SK-N-SH (cell line): ENCODE measurements around the gene ENTPD1. TPM values are rescaled to one million over a fixed set of nuclear protein-coding genes. Genes with fewer than 3 reads are reported as not detected.
"Not testable (repeated sequence)": the region's sequence is repeated elsewhere in the genome, so short reads cannot be mapped to it uniquely, and the experiment has no call there.

ENCODE experiments used
- CTCF ChIA-PET: fragments of 300-600, 350-600 bp; formaldehyde crosslinking; extraction: SDS; loops from one replicate; lab custom pipeline; 2021; lab: Yijun Ruan, JAX
- POLR2A ChIA-PET: fragments of 350-600 bp; sonication (Branson Sonifier 250); formaldehyde crosslinking; extraction: SDS; loops from one replicate; lab custom pipeline; 2020; ENCODE audit warnings: antibody characterized with exemption, inconsistent platforms; lab: Yijun Ruan, JAX
- DNase-seq: peaks from one replicate; pipeline ENCODE4 v3.0.0; 2012
- H2AFZ ChIP-seq: fragments of 200-600 bp; sonication (generic); 2 replicates; pipeline ENCODE4 v1.8.1; 2016; ENCODE audit warnings: antibody characterized with exemption, mild to moderate bottlenecking, low read depth
- H3F3A ChIP-seq: fragments of 200-600 bp; sonication (generic); replicated peaks from 2 replicates; pipeline ENCODE3; 2016; ENCODE audit warnings: antibody characterized with exemption, mild to moderate bottlenecking; ENCODE audit not compliant: insufficient read depth
- H3K27ac ChIP-seq, 2 experiments: fragments of 200-500 bp in 1 of 2; fragments of 200-600 bp in 1 of 2; sonication (Bioruptor generic) in 1 of 2; sonication (generic), shearing (Covaris generic) in 1 of 2; 2 replicates each; pipeline versions ENCODE4 v1.5.1 to v1.6.1; 2014 to 2016; ENCODE audit warnings: low read depth in 2 of 2, inconsistent platforms in 1 of 2, low read length in 1 of 2, mild to moderate bottlenecking in 1 of 2, mixed read lengths in 1 of 2
- H3K27me3 ChIP-seq: fragments of 200-600 bp; sonication (generic), shearing (Covaris generic); 2 replicates; pipeline ENCODE4 v1.6.1; 2016; ENCODE audit warnings: mixed run types; ENCODE audit not compliant: insufficient read depth
- H3K36me3 ChIP-seq, 2 experiments: fragments of 200-500 bp in 1 of 2; fragments of 200-600 bp in 1 of 2; sonication (Bioruptor generic) in 1 of 2; sonication (generic) in 1 of 2; replicated peaks in 1 of 2; 2 replicates each; pipeline versions ENCODE3 to v1.5.1; 2014 to 2016; ENCODE audit warnings: low read length in 1 of 2, mild to moderate bottlenecking in 1 of 2; ENCODE audit not compliant: insufficient read depth in 2 of 2, control insufficient read depth in 1 of 2
- H3K4me1 ChIP-seq, 2 experiments: fragments of 200-500 bp in 1 of 2; fragments of 200-600 bp in 1 of 2; sonication (Bioruptor generic) in 1 of 2; sonication (generic), shearing (Covaris generic) in 1 of 2; 2 replicates each; pipeline versions ENCODE4 v1.5.1 to v1.6.1; 2014 to 2016; ENCODE audit warnings: low read depth in 1 of 2, low read length in 1 of 2, mixed run types in 1 of 2; ENCODE audit not compliant: insufficient read depth in 2 of 2, control insufficient read depth in 1 of 2
- H3K4me2 ChIP-seq: fragments of 200-600 bp; sonication (generic), shearing (Covaris generic); 2 replicates; pipeline ENCODE4 v1.6.1; 2017; ENCODE audit warnings: mixed run types
- H3K4me3 ChIP-seq, 2 experiments: fragments of 200-500 bp in 1 of 2; fragments of 200-600 bp in 1 of 2; sonication (Bioruptor generic) in 1 of 2; sonication (generic), shearing (Covaris generic) in 1 of 2; 2 replicates each; pipeline versions ENCODE4 v1.5.1 to v1.8.1; 2014 to 2016; ENCODE audit warnings: low read depth in 2 of 2, inconsistent platforms in 1 of 2, low read length in 1 of 2, mild to moderate bottlenecking in 1 of 2, mixed read lengths in 1 of 2, moderate library complexity in 1 of 2
- H3K79me2 ChIP-seq: fragments of 200-600 bp; sonication (generic); 2 replicates; pipeline ENCODE4 v1.8.1; 2017; ENCODE audit warnings: mild to moderate bottlenecking; ENCODE audit not compliant: insufficient read depth
- H3K9ac ChIP-seq: fragments of 200-600 bp; sonication (generic); 2 replicates; pipeline ENCODE4 v1.6.1; 2017; ENCODE audit warnings: mixed run types
- H3K9me2 ChIP-seq: fragments of 200-600 bp; sonication (generic); 2 replicates; pipeline ENCODE4 v1.6.1; 2017; ENCODE audit warnings: mixed run types
- H3K9me3 ChIP-seq: fragments of 200-600 bp; sonication (generic); 2 replicates; pipeline ENCODE4 v1.6.1; 2017; ENCODE audit warnings: mixed run types, mild to moderate bottlenecking, moderate library complexity
- H4K20me1 ChIP-seq: fragments of 200-600 bp; sonication (generic); 2 replicates; pipeline ENCODE4 v1.6.1; 2017; ENCODE audit warnings: mild to moderate bottlenecking, mixed run types; ENCODE audit not compliant: insufficient read depth
- FOXM1 ChIP-seq: IDR thresholded peaks from 2 replicates; pipeline ENCODE4 v1.4.0; 2012; ENCODE audit warnings: low read depth, mild to moderate bottlenecking
- SMC3 ChIP-seq: IDR thresholded peaks from 2 replicates; pipeline ENCODE4 v1.6.1; 2012; ENCODE audit warnings: low read depth, low read length, improper control_type of control experiment
- TEAD4 ChIP-seq: IDR thresholded peaks from 2 replicates; pipeline ENCODE4 v1.4.0; 2012; ENCODE audit warnings: mild to moderate bottlenecking, borderline replicate concordance; ENCODE audit not compliant: insufficient read depth
- USF1 ChIP-seq: IDR thresholded peaks from 2 replicates; pipeline ENCODE4 v1.4.0; 2012; ENCODE audit warnings: low read depth, borderline replicate concordance
- ZBTB33 ChIP-seq: IDR thresholded peaks from 2 replicates; pipeline ENCODE4 v1.4.0; 2012; ENCODE audit warnings: low read depth, borderline replicate concordance
- WGBS: methylation state at CpG from one replicate; pipeline ENCODE4 v1.1.6; 2017; ENCODE audit warnings: low lambda C conversion rate; 5-methylcytosine and 5-hydroxymethylcytosine counted together
- polyA plus RNA-seq, 3 experiments: library from polyadenylated mRNA; depleted of rRNA; stranded (reverse); fragments of >200 nt; gene quantifications; 2 replicates each; pipeline ENCODE4 v1.2.3, GENCODE V29; 2012
- TF ChIP-seq, protein P1 (sequence below): fragments of 150-350 bp; IDR thresholded peaks from 2 replicates; pipeline ENCODE4 v1.6.1; 2016; ENCODE audit warnings: mild to moderate bottlenecking, low read depth, low read length

ENTPD1 gene
- polyA plus RNA-seq, 1 of the 3 experiments (the other 2 are of a cell fraction), result 0.02 TPM

- H4K20me1 ChIP-seq, result no peaks in the 10 kb centered on the region
- ChIA-PET CTCF (no interaction called here), POLR2A (no interaction called here)
- H3K27me3 ChIP-seq, result no peaks in the 10 kb centered on the region
- H2AFZ ChIP-seq, result no peak overlapping the region
- H3K9ac ChIP-seq, result no peak overlapping the region
- H3F3A ChIP-seq, result no peaks in the 10 kb centered on the region
- no peak overlapping the region for H3K4me2 ChIP-seq
- H3K9me3 ChIP-seq, result no peaks in the 10 kb centered on the region
- H3K4me1 ChIP-seq, result peaks cover 0 to 4% of the 10 kb centered on the region in 2 experiments; a peak in 1 of 4 replicates
- no peaks in the 10 kb centered on the region for H3K79me2 ChIP-seq
- TF ChIP-seq SMC3 (no peak), FOXM1 (no peak), ZBTB33 (no peak), USF1 (no peak), TEAD4 (no peak)
- TF ChIP-seq, protein P1, sequence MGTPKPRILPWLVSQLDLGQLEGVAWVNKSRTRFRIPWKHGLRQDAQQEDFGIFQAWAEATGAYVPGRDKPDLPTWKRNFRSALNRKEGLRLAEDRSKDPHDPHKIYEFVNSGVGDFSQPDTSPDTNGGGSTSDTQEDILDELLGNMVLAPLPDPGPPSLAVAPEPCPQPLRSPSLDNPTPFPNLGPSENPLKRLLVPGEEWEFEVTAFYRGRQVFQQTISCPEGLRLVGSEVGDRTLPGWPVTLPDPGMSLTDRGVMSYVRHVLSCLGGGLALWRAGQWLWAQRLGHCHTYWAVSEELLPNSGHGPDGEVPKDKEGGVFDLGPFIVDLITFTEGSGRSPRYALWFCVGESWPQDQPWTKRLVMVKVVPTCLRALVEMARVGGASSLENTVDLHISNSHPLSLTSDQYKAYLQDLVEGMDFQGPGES, result no peak
- no peak overlapping the region for H3K27ac ChIP-seq
- DNase-seq, result no peak
- H3K9me2 ChIP-seq, result no peaks in the 10 kb centered on the region
- no peak overlapping the region for H3K4me3 ChIP-seq
- no peaks in the 10 kb centered on the region for H3K36me3 ChIP-seq
These were observed 42.3 kb downstream of the ENTPD1 start for GRCh38 chr10:95798096-95798855.

DNA sequence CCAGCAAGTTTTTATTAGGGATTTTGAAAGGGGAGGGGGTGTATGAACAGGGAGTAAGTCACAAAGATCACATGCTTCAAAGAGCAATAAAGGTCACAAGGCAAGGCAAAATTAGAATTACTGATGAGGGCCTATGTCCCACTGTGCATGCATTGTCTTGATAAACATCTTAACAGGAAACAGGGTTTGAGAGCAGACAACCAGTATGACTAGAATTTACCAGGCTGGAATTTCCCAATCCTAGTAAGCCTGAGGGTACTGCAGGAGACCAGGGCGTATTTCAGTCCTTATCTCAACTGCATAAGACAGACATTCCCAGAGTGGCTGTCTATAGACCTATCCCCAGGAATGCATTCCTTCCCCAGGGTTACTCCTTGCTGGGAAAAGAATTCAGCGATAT lies 44.3 kb downstream of the ENTPD1 start:
- H3K9me2 ChIP-seq, H3K4me2 ChIP-seq, H3K27ac ChIP-seq, H3K79me2 ChIP-seq, H2AFZ ChIP-seq, H4K20me1 ChIP-seq, CTCF ChIA-PET, POLR2A ChIA-PET, H3K9me3 ChIP-seq, H3K9ac ChIP-seq, H3K4me1 ChIP-seq, H3K36me3 ChIP-seq, H3F3A ChIP-seq, DNase-seq, H3K27me3 ChIP-seq, H3K4me3 ChIP-seq: not testable (repeated sequence)
- 0% methylated on average over 2 of the region's 2 CpGs for WGBS

DNA sequence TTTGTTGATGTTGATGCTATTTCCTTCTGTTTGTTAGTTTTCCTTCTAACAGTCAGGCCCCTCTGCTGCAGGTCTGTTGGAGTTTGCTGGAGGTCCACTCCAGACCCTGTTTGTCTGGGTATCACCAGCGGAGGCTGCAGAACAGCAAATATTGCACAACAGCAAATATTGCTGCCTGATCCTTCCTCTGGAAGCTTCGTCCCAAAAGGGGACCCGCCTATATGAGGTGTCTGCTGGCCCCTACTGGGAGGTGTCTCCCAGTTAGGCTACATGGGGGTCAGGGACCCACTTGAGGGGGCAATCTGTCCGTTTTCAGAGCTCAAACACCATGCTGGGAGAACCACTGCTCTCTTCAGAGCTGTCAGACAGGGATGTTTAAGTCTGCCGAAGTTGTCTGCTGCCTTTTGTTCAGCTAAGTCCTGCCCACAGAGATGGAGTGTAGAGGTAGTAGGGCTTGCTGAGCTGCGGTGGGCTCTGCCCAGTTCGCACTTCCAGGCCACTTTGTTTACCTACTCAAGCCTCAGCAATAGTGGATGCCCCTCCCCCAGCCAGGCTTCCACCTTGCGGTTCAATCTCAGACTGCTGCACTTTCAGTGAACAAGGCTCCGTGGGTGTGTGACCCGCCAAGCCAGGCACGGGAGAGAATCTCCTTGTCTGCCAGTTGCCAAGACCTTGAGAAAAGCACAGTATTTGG lies 50.9 kb downstream of the ENTPD1 start:
- WGBS, result 8% methylated on average over 10 of the region's 11 CpGs
- H3K4me2 ChIP-seq, H3K36me3 ChIP-seq, H4K20me1 ChIP-seq, H3K79me2 ChIP-seq, H3K4me3 ChIP-seq, H3F3A ChIP-seq, H3K27me3 ChIP-seq, H3K9ac ChIP-seq, H3K4me1 ChIP-seq, CTCF ChIA-PET, DNase-seq, H3K9me2 ChIP-seq, H3K9me3 ChIP-seq, H2AFZ ChIP-seq, H3K27ac ChIP-seq, POLR2A ChIA-PET: not testable (repeated sequence)

GRCh38 chr10:95808705-95809308 lies 52.8 kb downstream of the ENTPD1 start:
- H4K20me1 ChIP-seq, H3K4me1 ChIP-seq, H3K36me3 ChIP-seq, DNase-seq, CTCF ChIA-PET, H3K9me3 ChIP-seq, H3K27ac ChIP-seq, H3K4me3 ChIP-seq, H3K4me2 ChIP-seq, H3K79me2 ChIP-seq, H3F3A ChIP-seq, H3K9ac ChIP-seq, H3K9me2 ChIP-seq, POLR2A ChIA-PET, H3K27me3 ChIP-seq, H2AFZ ChIP-seq: not testable (repeated sequence)
- WGBS, result 38% methylated on average over 8 of the region's 8 CpGs
